NCI-H2081 (cell line): ENCODE results near the gene ROPN1L.

Source experiments
- DNase-seq, 2 experiments: peaks; one replicate each; lab custom pipeline; 2025; lab: John Stamatoyannopoulos, UW

The ROPN1L gene

GRCh38 chr5:10457682-10458574 lies 16.2 kb downstream of the ROPN1L start:
- peak in 1 of 2 experiments; percentile 42 for DNase-seq

GRCh38 chr5:10459080-10460055 lies 17.7 kb downstream of the ROPN1L start:
- DNase-seq: no peak

GRCh38 chr5:10460252-10460906 lies 18.7 kb downstream of the ROPN1L start:
- no peak for DNase-seq

GRCh38 chr5:10461041-10461440 lies 19.4 kb downstream of the ROPN1L start:
- DNase-seq: no peak

GRCh38 chr5:10461904-10462555 lies 20.4 kb downstream of the ROPN1L start:
- no peak for DNase-seq

- no peak for DNase-seq
These were observed 21.9 kb downstream of the ROPN1L start for GRCh38 chr5:10463566-10463965.

GRCh38 chr5:10464173-10464572 lies 22.5 kb downstream of the ROPN1L start:
- no peak for DNase-seq

GRCh38 chr5:10465726-10466125 lies 24.0 kb downstream of the ROPN1L start:
- DNase-seq: no peak

- no peak for DNase-seq
These were observed 24.9 kb downstream of the ROPN1L start for GRCh38 chr5:10466446-10467073.

- DNase-seq: no peak
These were observed 25.9 kb downstream of the ROPN1L start for GRCh38 chr5:10467281-10468198.

GRCh38 chr5:10468256-10468655 lies 26.6 kb downstream of the ROPN1L start:
- DNase-seq: no peak

- DNase-seq: no peak
These were observed 27.8 kb downstream of the ROPN1L start for GRCh38 chr5:10469253-10470050.

- no peak for DNase-seq
These were observed 29.0 kb downstream of the ROPN1L start for GRCh38 chr5:10470669-10471068.

- DNase-seq: no peak
These were observed 30.0 kb downstream of the ROPN1L start for GRCh38 chr5:10471677-10472076.

GRCh38 chr5:10474521-10475075 lies 32.9 kb downstream of the ROPN1L start:
- no peak for DNase-seq

- no peak for DNase-seq
These were observed 34.4 kb downstream of the ROPN1L start for GRCh38 chr5:10475931-10476676.

- DNase-seq: no peak
These were observed 35.2 kb downstream of the ROPN1L start for GRCh38 chr5:10476878-10477277.

GRCh38 chr5:10477943-10478342 lies 36.3 kb downstream of the ROPN1L start:
- DNase-seq: no peak
